Endothelial cell of umbilical vein (primary cell): Measurements from ENCODE around the gene MAPK8IP3. TPM values are rescaled to one million over a fixed set of nuclear protein-coding genes. Genes with fewer than 3 reads are reported as not detected.

Experiments used
- BruUV-seq: library from RNA; stranded (reverse); fragments of 400-500 nt; replicated peaks from 2 replicates; lab custom pipeline; 2021; lab: Mats Ljungman, UMichigan
- CTCF ChIA-PET: fragments of 300-600, 350-600 bp; sonication (Branson Sonifier 250); formaldehyde crosslinking; loops from one replicate; lab custom pipeline; 2021; ENCODE audit warnings: antibody characterized with exemption, inconsistent platforms; lab: Charles Lee
- POLR2A ChIA-PET: fragments of 300-600, 350-600 bp; sonication (Branson Sonifier 250); formaldehyde crosslinking; loops from one replicate; lab custom pipeline; 2021; ENCODE audit warnings: antibody characterized with exemption, inconsistent platforms; lab: Charles Lee
- DNase-seq: peaks from one replicate; pipeline ENCODE4 v3.0.0-alpha.2; 2011; ENCODE audit warnings: low read depth, low spot score
- FAIRE-seq: peaks from 2 replicates; lab custom pipeline; 2011; peaks lifted over from hg19 to GRCh38; lab: Jason Lieb, UNC
- H2AFZ ChIP-seq: 2 replicates; pipeline ENCODE4 v1.6.0; 2012; ENCODE audit warnings: low read depth, low read length, control low read depth, inconsistent platforms
- H3K27ac ChIP-seq: 2 replicates; pipeline ENCODE4 v1.5.1; 2011; ENCODE audit warnings: low read depth, mild to moderate bottlenecking, control low read depth, low read length, moderate library complexity; ENCODE audit not compliant: insufficient read depth
- H3K27me3 ChIP-seq, 2 experiments: 2 replicates each; pipeline versions ENCODE4 v1.6.0 to v1.6.1; 2011; ENCODE audit warnings: low read length in 2 of 2, mixed read lengths in 1 of 2; ENCODE audit not compliant: control insufficient read depth in 2 of 2, insufficient read depth in 2 of 2
- H3K36me3 ChIP-seq, 2 experiments: 2 replicates in 1 of 2; 3 replicates in 1 of 2; pipeline ENCODE4 v1.5.1; 2011; ENCODE audit warnings: low read length in 2 of 2, mild to moderate bottlenecking in 1 of 2, moderate library complexity in 1 of 2; ENCODE audit not compliant: control insufficient read depth in 2 of 2, insufficient read depth in 2 of 2; ENCODE audit errors: extremely low read depth in 1 of 2
- H3K4me1 ChIP-seq: 3 replicates; pipeline ENCODE4 v1.5.1; 2011; ENCODE audit warnings: mild to moderate bottlenecking, low read length; ENCODE audit not compliant: control insufficient read depth, insufficient read depth; ENCODE audit errors: extremely low read depth
- H3K4me2 ChIP-seq: 2 replicates; pipeline ENCODE4 v1.6.1; 2011; ENCODE audit warnings: low read length, control low read depth, mixed read lengths; ENCODE audit not compliant: insufficient read depth
- H3K4me3 ChIP-seq, 3 experiments: fragments of 200-600 bp in 1 of 3; sonication (generic), shearing (Covaris generic) in 1 of 3; replicated peaks in 1 of 3; 2 replicates each; pipeline ENCODE4 v1.5.1; 2011 to 2016; ENCODE audit warnings: control low read depth in 3 of 3, low read length in 3 of 3, mild to moderate bottlenecking in 2 of 3, inconsistent platforms in 1 of 3, low read depth in 1 of 3, moderate library complexity in 1 of 3; ENCODE audit not compliant: insufficient read depth in 1 of 3
- H3K79me2 ChIP-seq: 2 replicates; pipeline ENCODE4 v1.6.0; 2012; ENCODE audit warnings: low read length, inconsistent platforms; ENCODE audit not compliant: control insufficient read depth, insufficient read depth
- H3K9ac ChIP-seq: replicated peaks from 2 replicates; pipeline ENCODE3; 2011; ENCODE audit warnings: low read length, control low read depth; ENCODE audit not compliant: insufficient read depth; ENCODE audit errors: extremely low read depth
- H3K9me1 ChIP-seq: replicated peaks from 3 replicates; pipeline ENCODE4 v1.6.0; 2011; ENCODE audit warnings: mild to moderate bottlenecking, low read length; ENCODE audit not compliant: control insufficient read depth, insufficient read depth; ENCODE audit errors: extremely low read depth
- H3K9me3 ChIP-seq: replicated peaks from 2 replicates; pipeline ENCODE4 v1.5.1; 2012; ENCODE audit warnings: low read length, inconsistent platforms; ENCODE audit not compliant: control insufficient read depth, insufficient read depth
- H4K20me1 ChIP-seq: replicated peaks from 2 replicates; pipeline ENCODE3; 2011; ENCODE audit warnings: mild to moderate bottlenecking, low read length; ENCODE audit not compliant: control insufficient read depth, insufficient read depth; ENCODE audit errors: extremely low read depth
- CTCF ChIP-seq, 2 donors: IDR thresholded peaks; 1 replicate in 1 of 2; 2 replicates in 1 of 2; pipeline ENCODE4 v1.5.1; 2011; ENCODE audit warnings: low read length in 2 of 2, mild to moderate bottlenecking in 2 of 2, moderate library complexity in 2 of 2, control low read depth in 1 of 2, inconsistent platforms in 1 of 2, low read depth in 1 of 2; ENCODE audit not compliant: insufficient read depth in 1 of 2; ENCODE audit errors: extremely low read depth in 1 of 2
- EZH2 ChIP-seq: IDR thresholded peaks from 2 replicates; pipeline ENCODE4 v1.6.1; 2012; ENCODE audit warnings: borderline replicate concordance, low read depth, mild to moderate bottlenecking, moderate library complexity, low read length, inconsistent platforms; ENCODE audit not compliant: severe bottlenecking
- FOS ChIP-seq: IDR thresholded peaks from 2 replicates; pipeline ENCODE4 v1.6.1; 2011; ENCODE audit warnings: mild to moderate bottlenecking, low read length, moderate library complexity, borderline replicate concordance; ENCODE audit not compliant: insufficient read depth
- GATA2 ChIP-seq: IDR thresholded peaks from 2 replicates; pipeline ENCODE4 v1.7.0; 2011; ENCODE audit warnings: low read depth, mild to moderate bottlenecking, moderate library complexity, mixed read lengths, low read length; ENCODE audit not compliant: insufficient read length, insufficient read depth
- JUN ChIP-seq: IDR thresholded peaks from 2 replicates; pipeline ENCODE4 v1.6.1; 2011; ENCODE audit warnings: borderline replicate concordance, low read depth; ENCODE audit not compliant: insufficient read length, insufficient read depth
- MAX ChIP-seq: IDR thresholded peaks from 2 replicates; pipeline ENCODE4 v1.6.1; 2011; ENCODE audit not compliant: insufficient read depth, insufficient read length
- MYC ChIP-seq: IDR thresholded peaks from one replicate; pipeline ENCODE4 v1.6.1; 2011; ENCODE audit warnings: mild to moderate bottlenecking, low read depth, low read length
- POLR2A ChIP-seq: IDR thresholded peaks from 2 replicates; pipeline ENCODE4 v1.6.1; 2012; ENCODE audit warnings: low read depth, mild to moderate bottlenecking, control low read depth, low read length
- POLR2AphosphoS5 ChIP-seq: IDR thresholded peaks from 2 replicates; pipeline ENCODE4 v1.6.1; 2012; ENCODE audit warnings: low read depth, mild to moderate bottlenecking, control low read depth, low read length, moderate library complexity; ENCODE audit not compliant: insufficient read depth
- dilution Hi-C: fragments of 300-500 bp; cut with MboI; formaldehyde crosslinking; loops from one replicate; pipeline ENCODE4 v1.15.0; 2019; ENCODE audit warnings: low sequenced_read_pairs; ENCODE audit not compliant: extremely low pct_ligation_motif_present
- intact Hi-C: fragments of 100-400 bp; cut with micrococcal nuclease; formaldehyde crosslinking; loops from one replicate; pipeline ENCODE4 v1.10.0; 2022
- polyA plus RNA-seq, 4 experiments: library from polyadenylated mRNA; depleted of rRNA in 3 of 4; stranded (reverse) in 3 of 4; unstranded in 1 of 4; fragments of >200 nt; gene quantifications; 2 replicates each; pipeline versions ENCODE4 v1.2.1 to v1.2.3, GENCODE V29; 2011 to 2012; ENCODE audit warnings: missing spikeins in 1 of 4
- total RNA-seq: library from RNA; stranded (reverse); gene quantifications from 2 replicates; pipeline ENCODE4 v1.2.3, GENCODE V29; 2021

The MAPK8IP3 gene
- total and polyA plus RNA-seq, 2 donors (not counting 3 experiments of a cell fraction or from before 2014, with no cell fraction given): 40.7 to 92.2 TPM

- DNase-seq: no peak
- TF ChIP-seq POLR2A: no peak
- TF ChIP-seq FOS: no peak
- no peak for TF ChIP-seq GATA2
- no peak for TF ChIP-seq CTCF (IDR thresholded peaks at IDR 0.05; ENCODE audit: extremely low read depth in 1 of 2, insufficient read depth in 1 of 2, low read depth in 1 of 2, low read length in 2 of 2)
- TF ChIP-seq JUN: no peak
- TF ChIP-seq EZH2: no peak
- TF ChIP-seq POLR2AphosphoS5: no peak
- no peak for TF ChIP-seq MYC
- no peak for TF ChIP-seq MAX
- Histone ChIP-seq H4K20me1 (no peaks in the 10 kb centered on the region), H3K36me3 (peaks cover 0 to 24% of the 10 kb centered on the region in 2 experiments), H2AFZ (no peak overlapping the region), H3K4me3 (no peak overlapping the region), H3K4me1 (no peaks in the 10 kb centered on the region), H3K79me2 (no peaks in the 10 kb centered on the region), H3K4me2 (no peak overlapping the region), H3K9ac (no peak overlapping the region), H3K27me3 (no peaks in the 10 kb centered on the region), H3K27ac (no peak overlapping the region), H3K9me1 (no peaks in the 10 kb centered on the region), H3K9me3 (no peaks in the 10 kb centered on the region)
- no peak for FAIRE-seq
- ChIA-PET POLR2A (no interaction called here), CTCF (no interaction called here)
- intact Hi-C loops: no loop called here
- dilution Hi-C loops: no loop called here
- BruUV-seq: no TSS peak
These were observed 101.6 kb downstream of the MAPK8IP3 start for GRCh38 chr16:1807626-1808025.
